Measurements from ENCODE around the gene MTMR10.

DNA sequence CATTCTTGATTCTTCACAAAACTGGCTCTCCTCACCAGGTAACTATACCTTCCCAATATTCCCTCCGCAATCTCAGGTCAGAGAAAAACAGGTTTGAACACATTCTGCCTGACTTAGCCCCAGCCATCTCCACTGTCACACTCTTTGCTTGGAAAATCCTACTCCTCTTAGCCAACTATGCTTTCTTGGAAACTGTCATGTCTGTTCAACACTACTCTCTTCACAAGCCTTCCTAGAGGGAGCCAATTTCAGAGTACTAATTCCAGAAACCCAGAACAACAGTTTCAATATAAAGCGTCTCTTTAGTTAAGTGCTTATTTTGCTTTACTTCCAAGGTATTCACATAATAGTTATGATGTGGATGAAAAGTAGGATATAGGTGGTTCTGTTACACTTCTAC, 21.7 kb downstream of the MTMR10 start:
- TF ChIP-seq, protein P1, sequence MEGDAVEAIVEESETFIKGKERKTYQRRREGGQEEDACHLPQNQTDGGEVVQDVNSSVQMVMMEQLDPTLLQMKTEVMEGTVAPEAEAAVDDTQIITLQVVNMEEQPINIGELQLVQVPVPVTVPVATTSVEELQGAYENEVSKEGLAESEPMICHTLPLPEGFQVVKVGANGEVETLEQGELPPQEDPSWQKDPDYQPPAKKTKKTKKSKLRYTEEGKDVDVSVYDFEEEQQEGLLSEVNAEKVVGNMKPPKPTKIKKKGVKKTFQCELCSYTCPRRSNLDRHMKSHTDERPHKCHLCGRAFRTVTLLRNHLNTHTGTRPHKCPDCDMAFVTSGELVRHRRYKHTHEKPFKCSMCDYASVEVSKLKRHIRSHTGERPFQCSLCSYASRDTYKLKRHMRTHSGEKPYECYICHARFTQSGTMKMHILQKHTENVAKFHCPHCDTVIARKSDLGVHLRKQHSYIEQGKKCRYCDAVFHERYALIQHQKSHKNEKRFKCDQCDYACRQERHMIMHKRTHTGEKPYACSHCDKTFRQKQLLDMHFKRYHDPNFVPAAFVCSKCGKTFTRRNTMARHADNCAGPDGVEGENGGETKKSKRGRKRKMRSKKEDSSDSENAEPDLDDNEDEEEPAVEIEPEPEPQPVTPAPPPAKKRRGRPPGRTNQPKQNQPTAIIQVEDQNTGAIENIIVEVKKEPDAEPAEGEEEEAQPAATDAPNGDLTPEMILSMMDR (IDR thresholded peaks at IDR 0.05): no peak
- TF ChIP-seq POLR2AphosphoS5 (IDR thresholded peaks at IDR 0.05; ENCODE audit: insufficient read depth in 1 of 2, low read depth in 1 of 2) (no peak), POLR2A (IDR thresholded peaks at IDR 0.05) (no peak)

All from vagina (tissue), 2 donors.